Esophagus muscularis mucosa (tissue), 4 donors: Measurements from ENCODE around the gene STRN3. TPM values are rescaled to one million over a fixed set of nuclear protein-coding genes. Genes with fewer than 3 reads are reported as not detected.

Source experiments
- DNase-seq: peaks from one replicate; pipeline ENCODE4 v3.0.0-alpha.2; 2017; ENCODE audit errors: extremely low spot score
- H3K27ac ChIP-seq, 4 donors: fragments of 200-600 bp; sonication (generic); replicated peaks in 1 of 4; 1 replicate in 3 of 4; 2 replicates in 1 of 4; pipeline ENCODE4 v1.5.1; 2016 to 2019; ENCODE audit warnings: mild to moderate bottlenecking in 1 of 4
- H3K27me3 ChIP-seq, 4 donors: fragments of 200-600 bp; sonication (generic); one replicate each; pipeline versions ENCODE4 v1.5.1 to v1.6.0; 2016 to 2019
- H3K36me3 ChIP-seq, 4 donors: fragments of 200-600 bp; sonication (generic); one replicate each; pipeline ENCODE4 v1.5.1; 2016 to 2019
- H3K4me1 ChIP-seq, 4 donors: fragments of 200-600 bp; sonication (generic); one replicate each; pipeline ENCODE4 v1.5.1; 2016 to 2019
- H3K4me3 ChIP-seq, 4 donors: fragments of 200-600 bp; sonication (generic); 1 replicate in 2 of 4; 2 replicates in 2 of 4; pipeline ENCODE4 v1.5.1; 2016 to 2019; ENCODE audit warnings: mild to moderate bottlenecking in 4 of 4, moderate library complexity in 1 of 4
- H3K9me3 ChIP-seq, 4 donors: fragments of 200-600 bp; sonication (generic); 1 replicate in 3 of 4; 2 replicates in 1 of 4; pipeline ENCODE4 v1.5.1; 2016 to 2019
- CTCF ChIP-seq, 3 experiments: fragments of 200-600 bp in 2 of 3; fragments of 450-650 bp in 1 of 3; sonication (generic) in 2 of 3; IDR thresholded peaks; one replicate each; pipeline ENCODE4 v1.5.1; 2017 to 2019; ENCODE audit warnings: antibody characterized with exemption in 3 of 3, mild to moderate bottlenecking in 2 of 3, moderate library complexity in 1 of 3
- EP300 ChIP-seq: sonication (generic); formaldehyde crosslinking; IDR thresholded peaks from one replicate; pipeline ENCODE4 v1.6.1; 2017; ENCODE audit warnings: antibody characterized with exemption
- POLR2A ChIP-seq: fragments of 450-650 bp; IDR thresholded peaks from one replicate; pipeline ENCODE4 v1.6.1; 2017; ENCODE audit warnings: antibody characterized with exemption, moderate library complexity, mild to moderate bottlenecking, low read depth
- POLR2AphosphoS5 ChIP-seq, 2 donors: sonication (generic); formaldehyde crosslinking; IDR thresholded peaks; one replicate each; pipeline ENCODE4 v1.6.1; 2017; ENCODE audit warnings: antibody characterized with exemption in 2 of 2
- WGBS: methylation state at CpG from one replicate; pipeline ENCODE4 v1.1.5; 2018; 5-methylcytosine and 5-hydroxymethylcytosine counted together
- intact Hi-C: fragments of 100-400 bp; cut with DNase I; formaldehyde crosslinking; loops from one replicate; pipeline ENCODE4 v1.15.1; 2023
- total RNA-seq, 4 donors: library from RNA; depleted of rRNA; stranded (reverse); fragments of >200 nt; gene quantifications; one replicate each; pipeline versions ENCODE4 v1.1.0 to v1.2.1, GENCODE V29; 2016

The STRN3 gene
- total RNA-seq, 4 donors from 2014 or later = 54.5 to 90.1 (median 68.9) TPM

GRCh38 chr14:30873308-30874119 lies 152.7 kb downstream of the STRN3 start:
- intact Hi-C loops = no loop called here
- 83% methylated on average over 20 of the region's 20 CpGs for WGBS
- peak overlapping the region; percentile 60 to 64 (median 61) for H3K4me3 ChIP-seq

GRCh38 chr14:30872602-30873001 lies 153.6 kb downstream of the STRN3 start:
- no peaks in the 10 kb centered on the region for H3K9me3 ChIP-seq
- peaks cover 14 to 23% (median 20%) of the 10 kb centered on the region in 4 donors for H3K4me1 ChIP-seq
- DNase-seq = no peak
- H3K27ac ChIP-seq = no peak overlapping the region
- 78% methylated on average over 1 of the region's 1 CpG for WGBS
- no peak overlapping the region for H3K4me3 ChIP-seq
- intact Hi-C loops = no loop called here
- H3K36me3 ChIP-seq = no peaks in the 10 kb centered on the region
- H3K27me3 ChIP-seq = peaks cover 6 to 51% (median 22%) of the 10 kb centered on the region in 4 donors
- TF ChIP-seq CTCF (IDR thresholded peaks at IDR 0.05) = no peak
- TF ChIP-seq POLR2A = no peak
- no peak for TF ChIP-seq POLR2AphosphoS5 (IDR thresholded peaks at IDR 0.05)
- TF ChIP-seq EP300 = no peak

More at GRCh38 chr14:30873308-30874119, 152.7 kb downstream of the STRN3 start:
- no peak for DNase-seq
- H3K27ac ChIP-seq = no peak overlapping the region
- no peaks in the 10 kb centered on the region for H3K36me3 ChIP-seq
- H3K27me3 ChIP-seq = peaks cover 6 to 47% (median 22%) of the 10 kb centered on the region in 4 donors
- peaks cover 14 to 23% (median 20%) of the 10 kb centered on the region in 4 donors for H3K4me1 ChIP-seq
- no peak for TF ChIP-seq POLR2A
- no peak for TF ChIP-seq POLR2AphosphoS5 (IDR thresholded peaks at IDR 0.05)
- no peak for TF ChIP-seq CTCF (IDR thresholded peaks at IDR 0.05)
- TF ChIP-seq EP300 = no peak
- H3K9me3 ChIP-seq = no peaks in the 10 kb centered on the region

GRCh38 chr14:30869551-30870155 lies 156.5 kb downstream of the STRN3 start:
- peaks cover 0 to 33% (median 12%) of the 10 kb centered on the region in 4 donors for H3K27me3 ChIP-seq
- TF ChIP-seq CTCF (IDR thresholded peaks at IDR 0.05) (no peak), EP300 (no peak), POLR2A (no peak), POLR2AphosphoS5 (IDR thresholded peaks at IDR 0.05) (no peak)
- intact Hi-C loops = no loop called here
- H3K36me3 ChIP-seq = no peaks in the 10 kb centered on the region
- H3K4me3 ChIP-seq = no peak overlapping the region
- peaks cover 4 to 11% (median 8%) of the 10 kb centered on the region in 4 donors for H3K4me1 ChIP-seq
- no peaks in the 10 kb centered on the region for H3K9me3 ChIP-seq
- no peak overlapping the region for H3K27ac ChIP-seq
- DNase-seq = no peak
- WGBS = 83% methylated on average over 2 of the region's 2 CpGs

GRCh38 chr14:30868736-30869135 lies 157.4 kb downstream of the STRN3 start:
- TF ChIP-seq EP300 (no peak), POLR2A (no peak), POLR2AphosphoS5 (IDR thresholded peaks at IDR 0.05) (no peak), CTCF (IDR thresholded peaks at IDR 0.05) (no peak)
- Histone ChIP-seq H3K27me3 (peaks cover 0 to 24% (median 3%) of the 10 kb centered on the region in 4 donors), H3K4me3 (no peak overlapping the region), H3K4me1 (peaks cover 0 to 2% (median 0%) of the 10 kb centered on the region in 4 donors), H3K9me3 (no peaks in the 10 kb centered on the region), H3K36me3 (no peaks in the 10 kb centered on the region), H3K27ac (no peak overlapping the region)
- intact Hi-C loops = no loop called here
- DNase-seq = no peak
- 88% methylated on average over 5 of the region's 5 CpGs for WGBS
